ENCODE measurements around the gene CFAP97D1.

GRCh38 chr17:43822570-43823190, 42.4 kb downstream of the CFAP97D1 start:
- TF ChIP-seq GATA2 (IDR thresholded peaks at IDR 0.05; ENCODE audit: low read depth, low read length) (no peak), GATA3 (IDR thresholded peaks at IDR 0.05; ENCODE audit: low read depth, low read length) (no peak)
